GM12872 (cell line): Measurements from ENCODE around the gene TMBIM6.

ENCODE experiments used
- TF ChIP-seq, protein P1 (sequence below): IDR thresholded peaks from 3 replicates; pipeline ENCODE4 v1.5.1; 2011; ENCODE audit warnings: low read depth, mild to moderate bottlenecking, low read length, moderate library complexity; ENCODE audit not compliant: insufficient read depth

The TMBIM6 gene

DNA sequence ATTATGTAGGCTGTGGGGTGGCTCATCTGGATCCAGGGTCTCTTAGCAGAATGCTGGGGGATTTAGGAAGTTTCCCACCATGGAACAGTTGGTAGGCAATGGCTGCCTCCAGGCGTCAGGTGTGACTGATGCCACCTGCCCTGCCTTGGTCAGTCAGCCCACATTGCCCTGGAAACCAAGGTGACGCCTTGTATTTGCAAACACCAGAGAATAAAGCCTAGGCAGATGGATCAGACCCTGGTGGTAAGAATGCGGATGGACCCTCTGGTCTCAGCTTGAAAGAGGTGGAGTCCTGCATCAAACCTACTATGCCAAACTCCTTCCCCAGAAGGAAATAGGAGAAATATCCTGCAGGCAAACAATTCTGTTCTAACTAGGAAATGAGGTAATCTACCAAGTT is 48.6 kb downstream of the TMBIM6 start:
- TF ChIP-seq, protein P1, sequence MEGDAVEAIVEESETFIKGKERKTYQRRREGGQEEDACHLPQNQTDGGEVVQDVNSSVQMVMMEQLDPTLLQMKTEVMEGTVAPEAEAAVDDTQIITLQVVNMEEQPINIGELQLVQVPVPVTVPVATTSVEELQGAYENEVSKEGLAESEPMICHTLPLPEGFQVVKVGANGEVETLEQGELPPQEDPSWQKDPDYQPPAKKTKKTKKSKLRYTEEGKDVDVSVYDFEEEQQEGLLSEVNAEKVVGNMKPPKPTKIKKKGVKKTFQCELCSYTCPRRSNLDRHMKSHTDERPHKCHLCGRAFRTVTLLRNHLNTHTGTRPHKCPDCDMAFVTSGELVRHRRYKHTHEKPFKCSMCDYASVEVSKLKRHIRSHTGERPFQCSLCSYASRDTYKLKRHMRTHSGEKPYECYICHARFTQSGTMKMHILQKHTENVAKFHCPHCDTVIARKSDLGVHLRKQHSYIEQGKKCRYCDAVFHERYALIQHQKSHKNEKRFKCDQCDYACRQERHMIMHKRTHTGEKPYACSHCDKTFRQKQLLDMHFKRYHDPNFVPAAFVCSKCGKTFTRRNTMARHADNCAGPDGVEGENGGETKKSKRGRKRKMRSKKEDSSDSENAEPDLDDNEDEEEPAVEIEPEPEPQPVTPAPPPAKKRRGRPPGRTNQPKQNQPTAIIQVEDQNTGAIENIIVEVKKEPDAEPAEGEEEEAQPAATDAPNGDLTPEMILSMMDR, result no peak

DNA sequence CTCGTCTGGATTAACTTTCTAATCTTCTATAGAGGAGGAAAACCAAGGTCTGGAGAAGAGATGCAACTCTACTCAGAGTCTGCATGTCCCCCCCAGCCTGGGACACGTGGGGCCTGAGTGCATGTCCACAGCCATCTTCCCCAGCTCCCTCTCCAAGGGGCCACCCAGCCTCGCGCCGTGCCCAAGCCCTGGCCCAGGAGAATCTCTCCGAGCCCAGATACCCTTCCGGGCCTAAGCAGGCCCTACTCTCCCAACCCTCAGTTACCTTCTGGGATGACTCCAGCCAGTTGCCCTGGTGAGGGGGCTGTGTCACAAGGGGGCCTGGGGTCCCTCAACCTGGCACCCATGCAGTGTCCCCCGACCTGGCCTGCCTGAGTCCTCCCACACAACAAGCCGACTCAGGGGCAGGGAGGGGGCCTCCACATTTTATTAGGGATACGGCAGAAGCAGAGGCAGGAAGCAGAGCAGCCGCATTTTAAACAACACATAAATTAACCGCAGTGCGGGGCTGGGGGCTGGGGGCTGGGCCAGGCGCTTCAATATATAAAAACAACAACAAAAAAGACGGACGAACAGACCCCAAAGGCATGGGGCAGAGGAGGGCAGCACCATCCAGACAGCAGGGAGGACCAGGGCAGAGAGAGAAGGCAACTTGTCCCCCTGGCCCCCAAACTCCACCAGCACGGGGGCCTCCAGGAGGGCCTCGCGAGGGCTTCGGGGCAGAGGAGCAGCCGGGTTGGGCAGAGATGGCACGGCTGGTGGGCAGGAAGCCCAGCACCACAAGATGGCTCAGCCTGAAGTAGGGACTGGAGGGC is 49.6 kb downstream of the TMBIM6 start:
- TF ChIP-seq, protein P1, result no peak

DNA sequence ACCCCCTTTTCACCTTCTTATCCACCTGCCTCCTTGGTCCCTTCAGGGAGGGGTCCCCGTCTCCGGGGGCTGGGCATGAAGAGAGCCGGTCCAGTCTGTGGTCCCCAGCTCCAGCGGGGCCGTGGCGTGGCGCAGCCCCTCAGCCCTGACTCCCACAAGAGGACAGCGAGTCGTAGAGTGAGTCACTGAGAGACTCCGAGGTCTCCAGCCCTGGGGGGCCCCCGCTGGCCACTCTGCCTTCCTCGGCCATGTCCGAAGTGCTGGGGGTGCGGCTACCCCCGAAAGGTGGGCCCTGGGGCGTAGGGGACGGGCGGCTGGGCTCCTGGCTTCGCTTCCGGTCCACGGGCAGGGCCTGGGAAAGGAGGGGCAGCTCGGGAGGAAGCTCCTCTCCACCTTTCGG is 50.3 kb downstream of the TMBIM6 start:
- TF ChIP-seq, protein P1, result no peak

DNA sequence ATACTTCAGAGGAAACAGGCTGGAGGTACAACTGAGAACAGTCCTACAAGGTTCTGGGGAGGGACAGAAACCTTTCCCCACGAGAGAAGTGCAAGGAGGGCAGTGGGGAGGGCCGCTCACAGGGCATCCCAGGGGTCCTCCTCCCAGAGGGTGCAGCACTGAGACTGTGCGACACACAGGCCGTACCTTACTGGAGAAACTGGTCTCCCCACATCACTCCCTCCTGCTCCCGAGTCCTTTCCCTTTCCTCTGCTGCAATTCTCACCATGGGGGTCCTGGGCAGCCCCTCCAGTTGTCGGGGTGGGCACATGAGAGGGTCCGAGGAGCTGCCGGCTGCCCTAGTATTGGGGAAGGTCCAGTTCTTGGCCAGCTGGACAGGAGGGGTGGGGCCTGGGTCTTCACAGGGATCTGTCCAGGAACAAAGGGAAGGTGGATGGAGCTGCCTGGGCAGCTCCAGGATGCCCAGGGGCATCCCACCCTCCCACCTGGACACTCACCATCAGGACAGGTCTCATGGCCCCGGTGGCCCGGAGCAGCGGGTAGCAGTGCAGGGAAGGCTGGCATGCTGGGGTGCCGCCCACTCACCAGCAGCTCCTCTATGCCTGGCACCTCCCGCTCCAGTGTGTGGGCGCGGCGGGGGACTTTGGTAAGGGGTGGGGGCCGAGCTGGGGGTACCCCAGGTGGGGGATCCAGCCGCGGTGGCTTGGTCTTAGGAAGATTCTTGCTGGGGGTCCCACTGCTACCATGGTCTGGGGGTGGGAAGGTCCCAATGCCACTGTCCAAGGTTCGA is 51.0 kb downstream of the TMBIM6 start:
- TF ChIP-seq, protein P1, result no peak

DNA sequence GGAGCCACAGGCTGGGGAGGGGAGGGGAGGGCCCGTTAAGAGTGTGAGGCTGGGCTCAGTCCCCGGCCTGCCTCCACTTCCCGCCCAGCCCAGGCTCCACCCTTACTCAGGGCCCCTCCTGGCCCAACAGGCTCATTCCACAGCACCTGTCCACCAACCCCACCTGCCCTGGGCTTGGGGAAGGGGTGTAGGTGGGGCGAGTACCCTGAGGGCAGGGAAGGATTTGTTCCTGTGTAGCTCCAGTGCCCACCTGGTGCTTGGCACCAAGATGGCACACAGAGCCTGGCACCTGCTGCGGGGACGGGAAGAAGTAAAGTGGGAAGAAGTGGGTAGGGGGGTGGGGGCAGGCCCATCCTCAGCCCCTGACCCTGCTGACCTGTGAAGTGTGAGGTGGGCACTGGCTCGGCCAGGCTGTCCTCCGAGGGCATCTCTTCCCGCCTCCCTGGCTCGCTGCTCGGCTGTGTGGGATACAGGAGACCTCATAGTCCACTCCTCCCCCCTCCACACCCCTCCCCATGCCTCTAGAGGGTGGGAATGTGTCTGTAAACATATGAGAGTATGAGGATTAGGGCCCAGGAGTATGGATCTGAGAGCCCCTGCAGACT is 51.7 kb downstream of the TMBIM6 start:
- TF ChIP-seq, protein P1, result no peak

DNA sequence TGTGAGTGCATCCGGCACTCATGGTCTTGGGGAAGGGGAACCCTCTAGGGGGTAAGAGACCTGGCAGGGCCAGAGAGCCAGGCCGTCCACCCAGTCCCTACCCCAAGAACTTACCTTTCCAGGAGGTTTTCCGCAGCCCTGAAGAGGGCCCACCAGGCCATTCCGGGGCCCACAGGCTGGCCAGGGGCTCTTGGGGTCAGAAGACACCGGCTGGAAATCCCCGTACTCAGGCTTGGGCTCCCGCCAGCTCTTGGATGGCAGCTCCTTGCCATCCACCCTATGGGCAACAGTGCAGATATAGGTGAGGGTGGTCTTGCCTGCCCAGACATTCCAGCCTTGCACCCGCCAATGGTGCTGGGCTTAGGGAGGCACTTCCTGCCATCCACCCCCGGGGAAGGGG is 52.3 kb downstream of the TMBIM6 start:
- TF ChIP-seq, protein P1, result no peak

DNA sequence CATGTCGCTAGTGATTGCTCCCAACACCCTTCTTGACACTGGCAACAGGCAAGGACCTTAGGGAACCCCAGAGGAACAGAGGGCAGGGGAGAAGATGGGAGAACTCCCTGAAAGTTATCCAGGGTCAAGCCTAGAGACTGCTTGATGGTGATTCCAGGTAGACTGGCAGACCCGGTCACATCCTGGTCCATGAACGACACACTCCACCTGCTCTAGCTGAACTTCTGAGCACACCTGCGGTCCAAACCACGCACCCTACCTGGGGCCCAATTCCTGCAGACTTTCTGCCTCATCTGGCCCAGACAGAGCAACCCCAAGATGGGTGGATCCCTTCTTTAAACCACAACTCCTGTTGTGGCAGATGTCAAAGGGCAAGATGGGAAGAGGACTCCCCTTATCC is 52.7 kb downstream of the TMBIM6 start:
- TF ChIP-seq, protein P1, result no peak
